ENCODE measurements around the gene GRM7. TPM values are rescaled to one million over a fixed set of nuclear protein-coding genes. Genes with fewer than 3 reads are reported as not detected.
A peak's percentile ranks its signal among the peaks of the same experiment; 100 is the strongest.

Gene GRM7
- total and polyA plus RNA-seq, 9 donors: 0.04 to 0.13 (median 0.10) TPM; not detected in 6

GRCh38 chr3:7637694-7638093 is 776.8 kb downstream of the GRM7 start:
- Histone ChIP-seq H3K27ac (ENCODE audit: low read length) (no peak overlapping the region), H3K27me3 (ENCODE audit: control insufficient read depth, insufficient read depth, low read length) (no peaks in the 10 kb centered on the region), H3K4me3 (ENCODE audit: low read length) (no peak overlapping the region), H3K4me1 (ENCODE audit: control insufficient read depth, insufficient read depth, low read length) (no peaks in the 10 kb centered on the region), H3K9me3 (replicated peaks; ENCODE audit: control insufficient read depth, low read depth, low read length) (no peaks in the 10 kb centered on the region), H3K36me3 (ENCODE audit: control insufficient read depth, insufficient read depth, low read length) (no peaks in the 10 kb centered on the region)
- DNase-seq: no peak
- WGBS (ENCODE audit: insufficient coverage): 69% methylated on average over 4 of the region's 5 CpGs

- H3K4me3 ChIP-seq (ENCODE audit: low read length): no peak overlapping the region
- no peaks in the 10 kb centered on the region for H3K9me3 ChIP-seq (replicated peaks; ENCODE audit: control insufficient read depth, low read depth, low read length)
- no peaks in the 10 kb centered on the region for H3K4me1 ChIP-seq (ENCODE audit: control insufficient read depth, insufficient read depth, low read length)
- no peaks in the 10 kb centered on the region for H3K27me3 ChIP-seq (ENCODE audit: control insufficient read depth, insufficient read depth, low read length)
- no peaks in the 10 kb centered on the region for H3K36me3 ChIP-seq (ENCODE audit: control insufficient read depth, insufficient read depth, low read length)
- DNase-seq: no peak
- no peak overlapping the region for H3K27ac ChIP-seq (ENCODE audit: low read length)
These were observed 777.2 kb downstream of the GRM7 start for GRCh38 chr3:7638103-7638502.

- no peak overlapping the region for H3K4me3 ChIP-seq (ENCODE audit: low read length)
- no peaks in the 10 kb centered on the region for H3K36me3 ChIP-seq (ENCODE audit: control insufficient read depth, insufficient read depth, low read length)
- H3K27me3 ChIP-seq (ENCODE audit: control insufficient read depth, insufficient read depth, low read length): no peaks in the 10 kb centered on the region
- H3K9me3 ChIP-seq (replicated peaks; ENCODE audit: control insufficient read depth, low read depth, low read length): no peaks in the 10 kb centered on the region
- H3K4me1 ChIP-seq (ENCODE audit: control insufficient read depth, insufficient read depth, low read length): no peaks in the 10 kb centered on the region
- no peak overlapping the region for H3K27ac ChIP-seq (ENCODE audit: low read length)
- DNase-seq: no peak
These were observed 779.9 kb downstream of the GRM7 start for GRCh38 chr3:7640787-7641186.

GRCh38 chr3:7646851-7647250 is 785.9 kb downstream of the GRM7 start:
- Histone ChIP-seq H3K36me3 (ENCODE audit: control insufficient read depth, insufficient read depth, low read length) (no peaks in the 10 kb centered on the region), H3K4me1 (ENCODE audit: control insufficient read depth, insufficient read depth, low read length) (no peaks in the 10 kb centered on the region), H3K9me3 (replicated peaks; ENCODE audit: control insufficient read depth, low read depth, low read length) (no peaks in the 10 kb centered on the region), H3K27ac (ENCODE audit: low read length) (no peak overlapping the region), H3K27me3 (ENCODE audit: control insufficient read depth, insufficient read depth, low read length) (no peaks in the 10 kb centered on the region), H3K4me3 (ENCODE audit: low read length) (no peak overlapping the region)
- 64% methylated on average over 2 of the region's 5 CpGs for WGBS (ENCODE audit: insufficient coverage)
- DNase-seq: no peak

GRCh38 chr3:7650466-7650865 is 789.6 kb downstream of the GRM7 start:
- Histone ChIP-seq H3K9me3 (replicated peaks; ENCODE audit: control insufficient read depth, low read depth, low read length) (no peaks in the 10 kb centered on the region), H3K36me3 (ENCODE audit: control insufficient read depth, insufficient read depth, low read length) (no peaks in the 10 kb centered on the region), H3K27me3 (ENCODE audit: control insufficient read depth, insufficient read depth, low read length) (no peaks in the 10 kb centered on the region), H3K27ac (ENCODE audit: low read length) (no peak overlapping the region), H3K4me1 (ENCODE audit: control insufficient read depth, insufficient read depth, low read length) (no peaks in the 10 kb centered on the region), H3K4me3 (ENCODE audit: low read length) (no peak overlapping the region)
- WGBS (ENCODE audit: insufficient coverage): no CpG with 5 or more reads among the region's 1 CpG
- no peak for DNase-seq

GRCh38 chr3:7651274-7651673 is 790.4 kb downstream of the GRM7 start:
- H3K27ac ChIP-seq (ENCODE audit: low read length): no peak overlapping the region
- peak; percentile 1 for DNase-seq
- H3K9me3 ChIP-seq (replicated peaks; ENCODE audit: control insufficient read depth, low read depth, low read length): no peaks in the 10 kb centered on the region
- no peaks in the 10 kb centered on the region for H3K27me3 ChIP-seq (ENCODE audit: control insufficient read depth, insufficient read depth, low read length)
- no peaks in the 10 kb centered on the region for H3K36me3 ChIP-seq (ENCODE audit: control insufficient read depth, insufficient read depth, low read length)
- H3K4me1 ChIP-seq (ENCODE audit: control insufficient read depth, insufficient read depth, low read length): no peaks in the 10 kb centered on the region
- H3K4me3 ChIP-seq (ENCODE audit: low read length): no peak overlapping the region
- no CpG with 5 or more reads among the region's 2 CpGs for WGBS (ENCODE audit: insufficient coverage)

GRCh38 chr3:7657214-7658112 is 796.5 kb downstream of the GRM7 start:
- Histone ChIP-seq H3K4me1 (ENCODE audit: control insufficient read depth, insufficient read depth, low read length) (no peaks in the 10 kb centered on the region), H3K4me3 (ENCODE audit: low read length) (no peak overlapping the region), H3K36me3 (ENCODE audit: control insufficient read depth, insufficient read depth, low read length) (no peaks in the 10 kb centered on the region), H3K27ac (ENCODE audit: low read length) (no peak overlapping the region), H3K27me3 (ENCODE audit: control insufficient read depth, insufficient read depth, low read length) (no peaks in the 10 kb centered on the region), H3K9me3 (replicated peaks; ENCODE audit: control insufficient read depth, low read depth, low read length) (no peaks in the 10 kb centered on the region)
- DNase-seq: no peak
- whole genome bisulfite sequencing (ENCODE audit: insufficient coverage): no CpG with 5 or more reads among the region's 4 CpGs

GRCh38 chr3:7658294-7658693 is 797.4 kb downstream of the GRM7 start:
- Histone ChIP-seq H3K27me3 (ENCODE audit: control insufficient read depth, insufficient read depth, low read length) (no peaks in the 10 kb centered on the region), H3K36me3 (ENCODE audit: control insufficient read depth, insufficient read depth, low read length) (no peaks in the 10 kb centered on the region), H3K9me3 (replicated peaks; ENCODE audit: control insufficient read depth, low read depth, low read length) (no peaks in the 10 kb centered on the region), H3K4me3 (ENCODE audit: low read length) (no peak overlapping the region), H3K27ac (ENCODE audit: low read length) (no peak overlapping the region), H3K4me1 (ENCODE audit: control insufficient read depth, insufficient read depth, low read length) (no peaks in the 10 kb centered on the region)
- WGBS (ENCODE audit: insufficient coverage): no CpG with 5 or more reads among the region's 3 CpGs
- DNase-seq: no peak

- Histone ChIP-seq H3K9me3 (replicated peaks; ENCODE audit: control insufficient read depth, low read depth, low read length) (no peaks in the 10 kb centered on the region), H3K27me3 (ENCODE audit: control insufficient read depth, insufficient read depth, low read length) (no peaks in the 10 kb centered on the region), H3K27ac (ENCODE audit: low read length) (no peak overlapping the region), H3K36me3 (ENCODE audit: control insufficient read depth, insufficient read depth, low read length) (no peaks in the 10 kb centered on the region), H3K4me1 (ENCODE audit: control insufficient read depth, insufficient read depth, low read length) (no peaks in the 10 kb centered on the region), H3K4me3 (ENCODE audit: low read length) (no peak overlapping the region)
- DNase-seq: no peak
- no CpG with 5 or more reads among the region's 1 CpG for WGBS (ENCODE audit: insufficient coverage)
These were observed 798.2 kb downstream of the GRM7 start for GRCh38 chr3:7659079-7659478.

GRCh38 chr3:7663771-7664170 is 802.9 kb downstream of the GRM7 start:
- Histone ChIP-seq H3K27me3 (ENCODE audit: control insufficient read depth, insufficient read depth, low read length) (no peaks in the 10 kb centered on the region), H3K36me3 (ENCODE audit: control insufficient read depth, insufficient read depth, low read length) (no peaks in the 10 kb centered on the region), H3K27ac (ENCODE audit: low read length) (no peak overlapping the region), H3K4me3 (ENCODE audit: low read length) (no peak overlapping the region), H3K4me1 (ENCODE audit: control insufficient read depth, insufficient read depth, low read length) (no peaks in the 10 kb centered on the region), H3K9me3 (replicated peaks; ENCODE audit: control insufficient read depth, low read depth, low read length) (no peaks in the 10 kb centered on the region)
- DNase-seq: no peak
- no CpG with 5 or more reads among the region's 4 CpGs for WGBS (ENCODE audit: insufficient coverage)

- WGBS (ENCODE audit: insufficient coverage): no CpG with 5 or more reads among the region's 1 CpG
- Histone ChIP-seq H3K27ac (ENCODE audit: low read length) (no peak overlapping the region), H3K36me3 (ENCODE audit: control insufficient read depth, insufficient read depth, low read length) (no peaks in the 10 kb centered on the region), H3K27me3 (ENCODE audit: control insufficient read depth, insufficient read depth, low read length) (no peaks in the 10 kb centered on the region), H3K9me3 (replicated peaks; ENCODE audit: control insufficient read depth, low read depth, low read length) (no peaks in the 10 kb centered on the region), H3K4me3 (ENCODE audit: low read length) (no peak overlapping the region), H3K4me1 (ENCODE audit: control insufficient read depth, insufficient read depth, low read length) (no peaks in the 10 kb centered on the region)
- DNase-seq: no peak
These were observed 806.9 kb downstream of the GRM7 start for GRCh38 chr3:7667774-7668173.
